Kidney (tissue), 14 donors: Measurements from ENCODE around the gene F2RL3. TPM values are rescaled to one million over a fixed set of nuclear protein-coding genes. Genes with fewer than 3 reads are reported as not detected.

Source experiments
- DNase-seq, 5 donors: peaks; one replicate each; pipeline ENCODE4 v3.0.0-alpha.2; 2013 to 2020
- FAIRE-seq: peaks from 2 replicates; lab custom pipeline; 2012; peaks lifted over from hg19 to GRCh38; lab: Jason Lieb, UNC
- H3K27ac ChIP-seq, 2 donors: one replicate each; pipeline ENCODE4 v1.7.0; 2013; ENCODE audit warnings: low read depth in 2 of 2, low read length in 2 of 2, inconsistent platforms in 1 of 2
- H3K27me3 ChIP-seq: one replicate; pipeline ENCODE4 v1.7.1; 2013; ENCODE audit warnings: low read length, inconsistent platforms; ENCODE audit not compliant: control insufficient read depth, insufficient read depth
- H3K36me3 ChIP-seq, 3 donors: one replicate each; pipeline versions ENCODE4 v1.7.0 to v1.7.1; 2013; ENCODE audit warnings: low read length in 3 of 3, control low read depth in 1 of 3, inconsistent platforms in 1 of 3; ENCODE audit not compliant: insufficient read depth in 3 of 3, control insufficient read depth in 2 of 3
- H3K4me1 ChIP-seq, 3 donors: one replicate each; pipeline versions ENCODE4 v1.7.0 to v1.7.1; 2013; ENCODE audit warnings: low read length in 3 of 3, inconsistent platforms in 1 of 3, low read depth in 1 of 3; ENCODE audit not compliant: control insufficient read depth in 2 of 3, insufficient read depth in 2 of 3
- H3K4me3 ChIP-seq, 3 donors: one replicate each; pipeline versions ENCODE4 v1.7.0 to v1.8.1; 2013; ENCODE audit warnings: low read length in 3 of 3, control low read depth in 1 of 3, inconsistent platforms in 1 of 3
- H3K9ac ChIP-seq, 3 donors: one replicate each; pipeline versions ENCODE4 v1.7.0 to v1.7.1; 2013; ENCODE audit warnings: low read length in 3 of 3, control low read depth in 1 of 3, inconsistent platforms in 1 of 3
- H3K9me3 ChIP-seq, 3 donors: one replicate each; pipeline versions ENCODE4 v1.7.0 to v1.7.1; 2013; ENCODE audit warnings: low read length in 3 of 3, control low read depth in 1 of 3, inconsistent platforms in 1 of 3; ENCODE audit not compliant: control insufficient read depth in 2 of 3, insufficient read depth in 1 of 3
- intact Hi-C: fragments of 100-400 bp; cut with DNase I; formaldehyde crosslinking; loops from one replicate; pipeline ENCODE4 v1.11.1; 2022
- polyA plus RNA-seq: library from polyadenylated mRNA; stranded (reverse); fragments of 350-450 nt; fragmentation: Illumina TruSeq; extraction: RNeasy Lipid Tissue Mini Kit (QIAGEN cat#74804); gene quantifications from one replicate; pipeline ENCODE4 v1.2.3, GENCODE V29; 2014; ENCODE audit warnings: low read depth, low replicate concordance; ENCODE audit not compliant: insufficient read depth
- total RNA-seq: library from RNA; stranded (reverse); fragmentation: NEBNext Ultra II Directional; extraction: Animal tissue kit (Norgen Biotek cat#: 25700); gene quantifications from one replicate; pipeline ENCODE4 v1.2.1, GENCODE V29; 2021
- TF ChIP-seq, protein P1 (sequence below): IDR thresholded peaks from 3 replicates; pipeline ENCODE4 v1.5.1; 2012; ENCODE audit warnings: mild to moderate bottlenecking, moderate library complexity, borderline replicate concordance; ENCODE audit not compliant: insufficient read depth; ENCODE audit errors: extremely low read depth
- donor health status: control.
- donor health status: control.
- donor health status: control.
- donor health status: control.
- donor health status: control.
- donor health status: DM: yes; HTN: yes; CAD: no.
- donor health status: Normal renal cell carcinoma (clear cell type).

The F2RL3 gene
- total and polyA plus RNA-seq, 2 donors from 2014 or later: 1.4 to 3.2 TPM

DNA sequence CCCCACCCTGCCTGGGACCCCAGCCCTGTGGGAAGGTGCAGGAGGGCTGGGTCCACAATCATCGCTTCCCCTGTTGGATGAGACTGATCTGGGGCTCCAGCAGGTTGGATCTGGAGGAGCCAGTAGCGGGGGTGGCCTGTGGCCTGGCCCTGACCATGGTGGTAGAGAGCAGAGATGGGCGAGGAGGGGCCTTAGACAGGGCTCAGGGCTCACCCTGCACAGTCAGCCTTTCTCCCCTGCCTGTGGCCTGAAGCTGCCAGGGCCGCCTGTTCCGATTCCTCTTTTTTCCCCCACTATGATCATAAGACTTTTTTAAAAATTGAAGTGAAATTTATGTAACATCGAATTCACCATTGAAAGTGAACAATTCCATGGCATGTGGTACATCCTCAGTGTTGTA is 41.4 kb upstream of the F2RL3 start:
- Histone ChIP-seq H3K27ac (no peak overlapping the region), H3K9ac (no peak overlapping the region), H3K36me3 (peaks cover 6 to 50% (median 36%) of the 10 kb centered on the region in 3 donors), H3K4me1 (no peaks in the 10 kb centered on the region), H3K9me3 (no peaks in the 10 kb centered on the region), H3K4me3 (no peak overlapping the region), H3K27me3 (no peaks in the 10 kb centered on the region)
- no peak for DNase-seq
- TF ChIP-seq, protein P1, sequence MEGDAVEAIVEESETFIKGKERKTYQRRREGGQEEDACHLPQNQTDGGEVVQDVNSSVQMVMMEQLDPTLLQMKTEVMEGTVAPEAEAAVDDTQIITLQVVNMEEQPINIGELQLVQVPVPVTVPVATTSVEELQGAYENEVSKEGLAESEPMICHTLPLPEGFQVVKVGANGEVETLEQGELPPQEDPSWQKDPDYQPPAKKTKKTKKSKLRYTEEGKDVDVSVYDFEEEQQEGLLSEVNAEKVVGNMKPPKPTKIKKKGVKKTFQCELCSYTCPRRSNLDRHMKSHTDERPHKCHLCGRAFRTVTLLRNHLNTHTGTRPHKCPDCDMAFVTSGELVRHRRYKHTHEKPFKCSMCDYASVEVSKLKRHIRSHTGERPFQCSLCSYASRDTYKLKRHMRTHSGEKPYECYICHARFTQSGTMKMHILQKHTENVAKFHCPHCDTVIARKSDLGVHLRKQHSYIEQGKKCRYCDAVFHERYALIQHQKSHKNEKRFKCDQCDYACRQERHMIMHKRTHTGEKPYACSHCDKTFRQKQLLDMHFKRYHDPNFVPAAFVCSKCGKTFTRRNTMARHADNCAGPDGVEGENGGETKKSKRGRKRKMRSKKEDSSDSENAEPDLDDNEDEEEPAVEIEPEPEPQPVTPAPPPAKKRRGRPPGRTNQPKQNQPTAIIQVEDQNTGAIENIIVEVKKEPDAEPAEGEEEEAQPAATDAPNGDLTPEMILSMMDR: no peak
- intact Hi-C loops: no loop called here
- FAIRE-seq: no peak

DNA sequence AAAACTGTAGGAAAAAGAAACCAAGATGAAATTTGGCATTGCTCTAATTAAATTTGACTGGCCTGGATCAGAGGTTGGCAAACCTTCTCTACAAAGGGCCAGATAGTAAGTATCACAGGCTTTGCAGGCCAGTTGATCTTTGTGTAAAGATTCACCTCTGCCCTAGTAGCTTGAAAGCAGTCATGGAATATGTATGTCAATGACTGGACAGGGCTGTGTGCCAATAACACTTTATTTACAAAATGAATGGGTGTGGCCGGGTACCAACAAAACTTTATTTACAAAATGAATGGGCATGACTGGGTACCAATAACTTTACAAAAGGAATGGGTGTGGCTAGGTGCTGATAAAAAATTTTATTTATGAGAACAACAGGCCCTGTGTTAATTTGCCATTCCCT is 39.6 kb upstream of the F2RL3 start:
- FAIRE-seq (no peak), DNase-seq (no peak)
- intact Hi-C loops: no loop called here
- Histone ChIP-seq H3K27me3 (no peaks in the 10 kb centered on the region), H3K27ac (no peak overlapping the region), H3K9ac (no peak overlapping the region), H3K36me3 (peaks cover 13 to 66% (median 41%) of the 10 kb centered on the region in 3 donors), H3K4me1 (no peaks in the 10 kb centered on the region), H3K9me3 (no peaks in the 10 kb centered on the region), H3K4me3 (no peak overlapping the region)
- TF ChIP-seq, protein P1: no peak

DNA sequence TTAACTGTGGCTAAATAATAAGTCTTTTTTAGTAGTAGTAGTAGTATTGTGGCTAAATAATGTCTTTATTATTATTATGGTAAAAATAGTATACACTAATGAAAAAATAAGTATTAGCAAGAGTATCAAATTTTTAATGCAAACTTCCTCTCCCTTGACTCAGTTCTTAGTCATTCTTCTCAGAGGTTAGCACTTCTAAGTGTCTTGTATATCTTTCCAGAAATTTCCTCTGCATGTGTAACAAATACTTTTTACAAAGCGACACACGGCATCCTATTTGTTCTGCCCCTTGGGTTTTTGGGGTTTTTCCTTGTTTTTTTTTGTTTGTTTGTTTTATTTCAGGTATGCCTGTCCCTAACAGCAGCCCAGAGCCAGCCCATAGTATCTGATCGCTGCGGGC is 38.7 kb upstream of the F2RL3 start:
- Histone ChIP-seq H3K36me3 (peaks cover 14 to 62% (median 44%) of the 10 kb centered on the region in 3 donors), H3K27me3 (no peaks in the 10 kb centered on the region), H3K9me3 (no peaks in the 10 kb centered on the region), H3K9ac (no peak overlapping the region), H3K4me3 (no peak overlapping the region), H3K4me1 (no peaks in the 10 kb centered on the region), H3K27ac (no peak overlapping the region)
- DNase-seq (no peak), FAIRE-seq (no peak)
- intact Hi-C loops: no loop called here
- TF ChIP-seq, protein P1: no peak
